Osteoblast (primary cell): Measurements from ENCODE around the gene LBHD2. TPM values are rescaled to one million over a fixed set of nuclear protein-coding genes. Genes with fewer than 3 reads are reported as not detected.

Source experiments
- DNase-seq: peaks from one replicate; pipeline ENCODE4 v3.0.0; 2011; ENCODE audit warnings: low spot score, mixed read lengths; ENCODE audit not compliant: insufficient read length; ENCODE audit errors: missing footprints
- H2AFZ ChIP-seq: 2 replicates; pipeline ENCODE4 v1.6.0; 2011; ENCODE audit warnings: mild to moderate bottlenecking, low read length
- H3K27ac ChIP-seq: 2 replicates; pipeline ENCODE4 v1.5.1; 2011; ENCODE audit warnings: mild to moderate bottlenecking, low read depth, low read length, moderate library complexity
- H3K27me3 ChIP-seq: 2 replicates; pipeline ENCODE4 v1.6.0; 2012; ENCODE audit warnings: mild to moderate bottlenecking, control low read depth, inconsistent platforms, low read length, moderate library complexity; ENCODE audit not compliant: insufficient read depth
- H3K36me3 ChIP-seq: 2 replicates; pipeline ENCODE4 v1.5.1; 2011; ENCODE audit warnings: mild to moderate bottlenecking, low read length, control low read depth, moderate library complexity; ENCODE audit not compliant: insufficient read depth
- H3K4me1 ChIP-seq: 2 replicates; pipeline ENCODE4 v1.5.1; 2011; ENCODE audit warnings: mild to moderate bottlenecking, low read length, control low read depth, moderate library complexity; ENCODE audit not compliant: insufficient read depth
- H3K4me2 ChIP-seq: 2 replicates; pipeline ENCODE4 v1.6.0; 2011; ENCODE audit warnings: mild to moderate bottlenecking, low read length; ENCODE audit not compliant: insufficient read depth
- H3K4me3 ChIP-seq: fragments of 200-600 bp; sonication (generic); 3 replicates; pipeline ENCODE4 v1.5.1; 2012; ENCODE audit warnings: mild to moderate bottlenecking, low read length, inconsistent platforms; ENCODE audit not compliant: insufficient read depth
- H3K79me2 ChIP-seq: 2 replicates; pipeline ENCODE4 v1.6.0; 2012; ENCODE audit warnings: mild to moderate bottlenecking, low read length, control low read depth, inconsistent platforms; ENCODE audit not compliant: insufficient read depth
- H3K9me3 ChIP-seq: 2 replicates; pipeline ENCODE4 v1.5.1; 2011; ENCODE audit warnings: low read depth, low read length, control low read depth
- H4K20me1 ChIP-seq: 2 replicates; pipeline ENCODE4 v1.6.0; 2012; ENCODE audit warnings: mild to moderate bottlenecking, low read length, control low read depth; ENCODE audit not compliant: insufficient read depth
- CTCF ChIP-seq: IDR thresholded peaks from 2 replicates; pipeline ENCODE4 v1.5.1; 2011; ENCODE audit warnings: mild to moderate bottlenecking, low read depth, low read length, moderate library complexity; ENCODE audit errors: extremely low read depth
- total RNA-seq: library from RNA; depleted of rRNA; stranded (reverse); fragments of >200 nt; gene quantifications from 2 replicates; pipeline ENCODE4 v1.2.3, GENCODE V29; 2012

LBHD2 gene
- total RNA-seq, 1 donor = not detected

GRCh38 chr14:103107941-103108748 lies 24.1 kb downstream of the LBHD2 start:
- Histone ChIP-seq H3K9me3 (no peaks in the 10 kb centered on the region), H4K20me1 (no peaks in the 10 kb centered on the region), H3K27me3 (peaks cover 18% of the 10 kb centered on the region), H2AFZ (no peak overlapping the region), H3K79me2 (no peaks in the 10 kb centered on the region), H3K27ac (no peak overlapping the region), H3K4me2 (no peak overlapping the region), H3K36me3 (no peaks in the 10 kb centered on the region), H3K4me1 (peaks cover 16% of the 10 kb centered on the region), H3K4me3 (no peak overlapping the region)
- no peak for TF ChIP-seq CTCF
- DNase-seq = no peak

- Histone ChIP-seq H2AFZ (no peak overlapping the region), H3K27ac (no peak overlapping the region), H3K27me3 (peaks cover 12% of the 10 kb centered on the region), H4K20me1 (no peaks in the 10 kb centered on the region), H3K4me3 (no peak overlapping the region), H3K9me3 (no peaks in the 10 kb centered on the region), H3K4me2 (no peak overlapping the region), H3K4me1 (peaks cover 16% of the 10 kb centered on the region), H3K36me3 (no peaks in the 10 kb centered on the region), H3K79me2 (no peaks in the 10 kb centered on the region)
- TF ChIP-seq CTCF = no peak
- DNase-seq = peak; percentile 97
Measured at GRCh38 chr14:103108749-103109207, 24.8 kb downstream of the LBHD2 start.

- Histone ChIP-seq H3K27ac (peak overlapping the region; percentile 65), H3K4me3 (peak overlapping the region; percentile 16), H2AFZ (peak overlapping the region; percentile 56), H3K9me3 (no peaks in the 10 kb centered on the region), H3K4me1 (peaks cover 17% of the 10 kb centered on the region), H3K4me2 (peak overlapping the region; percentile 71), H3K36me3 (no peaks in the 10 kb centered on the region), H3K79me2 (no peaks in the 10 kb centered on the region), H3K27me3 (peaks cover 2% of the 10 kb centered on the region), H4K20me1 (no peaks in the 10 kb centered on the region)
- DNase-seq = peak; percentile 98
- TF ChIP-seq CTCF = no peak
Measured at GRCh38 chr14:103109535-103110441, 25.8 kb downstream of the LBHD2 start.
